SJSA1 (cell line): ENCODE data around the gene SHISA6. TPM values are rescaled to one million over a fixed set of nuclear protein-coding genes. Genes with fewer than 3 reads are reported as not detected.

Source experiments
- DNase-seq, 2 experiments: peaks; one replicate each; pipeline ENCODE4 v3.0.0-alpha.2; 2015 to 2020; ENCODE audit warnings: low spot score in 2 of 2, low read depth in 1 of 2
- H3K27ac ChIP-seq: fragments of 250-450 bp; sonication (Bioruptor Pico); 2 replicates; pipeline ENCODE4 v1.5.1; 2020; ENCODE audit warnings: mild to moderate bottlenecking, moderate library complexity
- H3K27me3 ChIP-seq: fragments of 250-450 bp; sonication (Bioruptor Pico); replicated peaks from 2 replicates; pipeline ENCODE4 v1.5.1; 2020; ENCODE audit warnings: mild to moderate bottlenecking, moderate library complexity
- H3K36me3 ChIP-seq: fragments of 250-450 bp; sonication (Bioruptor Pico); 2 replicates; pipeline ENCODE4 v1.5.1; 2020; ENCODE audit warnings: mild to moderate bottlenecking
- H3K4me1 ChIP-seq: fragments of 250-450 bp; sonication (Bioruptor Pico); replicated peaks from 2 replicates; pipeline ENCODE4 v1.6.1; 2021; ENCODE audit warnings: mild to moderate bottlenecking
- H3K4me3 ChIP-seq: fragments of 250-450 bp; sonication (Bioruptor Pico); 2 replicates; pipeline ENCODE4 v1.5.1; 2020; ENCODE audit warnings: mild to moderate bottlenecking
- H3K9me3 ChIP-seq: fragments of 250-450 bp; sonication (Bioruptor Pico); replicated peaks from 2 replicates; pipeline ENCODE4 v1.5.1; 2020; ENCODE audit warnings: mild to moderate bottlenecking
- total RNA-seq: library from RNA; depleted of rRNA; stranded (reverse); fragments of >200 nt; shearing (Covaris generic); gene quantifications from 2 replicates; pipeline ENCODE4 v1.2.3, GENCODE V29; 2014

Gene SHISA6
- total RNA-seq, 1 experiment from 2014 or later, result 0.05 TPM

DNA sequence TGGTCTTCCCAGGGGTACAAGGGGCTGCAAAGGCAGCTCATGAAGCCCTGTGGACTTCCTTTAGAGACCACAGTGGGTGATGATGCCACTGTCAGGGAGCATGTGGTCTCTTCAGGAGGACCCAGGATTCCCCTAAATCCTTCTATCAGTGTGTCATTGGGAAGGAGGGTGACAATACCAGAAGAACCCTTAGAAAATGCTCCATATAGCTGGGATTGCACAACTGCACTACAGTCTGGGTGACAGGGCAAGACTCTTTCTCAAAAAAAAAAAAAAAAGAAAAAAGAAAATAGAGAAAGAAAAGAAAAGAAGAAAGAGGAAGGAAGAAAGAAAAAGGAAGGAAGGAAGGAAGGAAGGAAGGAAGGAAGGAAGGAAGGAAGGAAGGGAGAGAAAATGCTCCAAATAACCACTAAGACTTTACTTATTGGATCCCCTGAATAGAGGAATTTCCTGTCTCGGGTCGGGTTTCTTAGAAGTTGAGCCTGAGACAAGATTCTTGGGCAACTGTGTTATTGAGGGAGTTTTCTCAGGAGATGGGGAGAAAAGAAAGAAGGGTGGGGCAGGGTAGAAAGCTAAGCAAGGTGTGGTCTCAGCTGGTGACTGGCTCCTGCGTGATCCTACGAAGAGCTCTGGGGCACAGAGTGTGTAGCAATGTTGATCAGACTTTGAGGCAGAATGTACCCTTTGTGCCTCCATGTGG, 274.1 kb downstream of the SHISA6 start:
- no peaks in the 10 kb centered on the region for H3K9me3 ChIP-seq

DNA sequence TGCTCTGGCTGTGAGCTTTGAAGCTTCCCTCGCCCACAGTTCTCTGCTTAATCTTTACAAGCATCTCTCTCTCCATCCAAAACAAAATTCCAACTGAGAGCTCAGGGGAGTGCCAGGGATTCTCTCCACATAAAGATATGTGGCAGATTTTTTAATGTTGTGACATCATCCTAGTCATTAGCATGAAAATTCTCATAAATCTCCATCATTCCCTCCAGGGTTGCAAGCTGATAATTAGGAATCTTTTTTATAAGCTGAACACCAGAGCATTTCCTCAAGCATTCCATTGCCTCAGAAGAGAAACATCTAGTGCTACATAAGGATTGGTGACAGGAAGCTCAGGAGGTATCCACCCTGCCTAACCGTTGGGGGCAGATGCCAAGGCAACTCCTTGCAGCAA, 274.9 kb downstream of the SHISA6 start:
- Histone ChIP-seq H3K4me1 (no peaks in the 10 kb centered on the region), H3K9me3 (no peaks in the 10 kb centered on the region), H3K27ac (no peak overlapping the region), H3K27me3 (no peaks in the 10 kb centered on the region), H3K36me3 (no peaks in the 10 kb centered on the region), H3K4me3 (no peak overlapping the region)
- DNase-seq, result no peak

More for the DNA sequence above, 274.1 kb downstream of the SHISA6 start:
- H3K27me3 ChIP-seq, result no peaks in the 10 kb centered on the region
- H3K27ac ChIP-seq, result no peak overlapping the region
- no peak overlapping the region for H3K4me3 ChIP-seq
- no peak for DNase-seq
- no peaks in the 10 kb centered on the region for H3K4me1 ChIP-seq
- H3K36me3 ChIP-seq, result no peaks in the 10 kb centered on the region

DNA sequence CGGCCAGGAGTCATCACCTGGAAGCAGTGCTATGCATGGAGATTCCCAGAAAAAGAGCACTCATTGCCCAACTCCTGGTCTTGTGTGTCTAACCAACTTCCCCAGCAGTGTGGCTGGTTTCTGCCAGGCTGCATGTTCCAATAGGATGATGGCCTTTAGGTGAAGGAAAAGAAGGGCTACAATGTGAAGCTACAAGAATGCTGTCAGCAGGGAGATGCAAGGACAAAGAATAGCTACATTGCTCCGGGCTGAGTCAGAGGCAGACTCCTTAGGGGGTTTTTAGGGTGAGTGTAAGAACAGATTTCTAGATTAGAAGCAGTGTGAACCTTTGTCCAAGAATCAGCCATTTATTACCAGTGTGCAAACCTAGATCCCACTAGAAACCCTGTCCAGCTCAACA, 294.2 kb downstream of the SHISA6 start:
- Histone ChIP-seq H3K27me3 (no peaks in the 10 kb centered on the region), H3K9me3 (no peaks in the 10 kb centered on the region; the same call in 1 of the 2 replicates), H3K36me3 (no peaks in the 10 kb centered on the region), H3K4me1 (no peaks in the 10 kb centered on the region), H3K27ac (no peak overlapping the region), H3K4me3 (no peak overlapping the region)
- DNase-seq, result no peak

DNA sequence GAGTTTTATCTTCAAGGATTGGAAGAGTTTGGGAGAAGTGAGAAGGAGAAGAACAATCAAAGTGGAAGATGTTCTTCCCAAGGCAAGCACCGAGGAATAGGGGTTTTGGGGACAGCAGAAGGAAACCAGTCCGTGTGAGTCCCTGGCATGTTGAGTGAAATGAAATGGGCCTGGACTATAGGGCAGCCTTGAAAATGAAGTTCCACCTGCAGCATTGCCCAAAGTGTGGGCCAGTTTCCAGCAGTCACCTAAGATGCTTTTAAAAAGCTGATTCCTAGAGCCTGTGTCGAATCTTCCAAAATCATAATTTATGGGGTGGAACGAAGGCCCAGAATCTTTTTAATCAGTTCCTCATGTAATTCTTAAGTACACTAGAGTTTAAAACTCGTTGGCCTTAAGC, 297.4 kb downstream of the SHISA6 start:
- Histone ChIP-seq H3K9me3 (no peaks in the 10 kb centered on the region; the same call in 1 of the 2 replicates), H3K36me3 (no peaks in the 10 kb centered on the region), H3K4me3 (no peak overlapping the region), H3K27ac (no peak overlapping the region), H3K27me3 (no peaks in the 10 kb centered on the region), H3K4me1 (no peaks in the 10 kb centered on the region)
- DNase-seq, result no peak

GRCh38 chr17:11539637-11540036, 298.6 kb downstream of the SHISA6 start:
- Histone ChIP-seq H3K36me3 (no peaks in the 10 kb centered on the region), H3K27ac (no peak overlapping the region), H3K4me3 (no peak overlapping the region), H3K27me3 (no peaks in the 10 kb centered on the region), H3K9me3 (no peaks in the 10 kb centered on the region), H3K4me1 (no peaks in the 10 kb centered on the region)
- no peak for DNase-seq

GRCh38 chr17:11545002-11545401, 304.0 kb downstream of the SHISA6 start:
- H3K4me3 ChIP-seq, result no peak overlapping the region

DNA sequence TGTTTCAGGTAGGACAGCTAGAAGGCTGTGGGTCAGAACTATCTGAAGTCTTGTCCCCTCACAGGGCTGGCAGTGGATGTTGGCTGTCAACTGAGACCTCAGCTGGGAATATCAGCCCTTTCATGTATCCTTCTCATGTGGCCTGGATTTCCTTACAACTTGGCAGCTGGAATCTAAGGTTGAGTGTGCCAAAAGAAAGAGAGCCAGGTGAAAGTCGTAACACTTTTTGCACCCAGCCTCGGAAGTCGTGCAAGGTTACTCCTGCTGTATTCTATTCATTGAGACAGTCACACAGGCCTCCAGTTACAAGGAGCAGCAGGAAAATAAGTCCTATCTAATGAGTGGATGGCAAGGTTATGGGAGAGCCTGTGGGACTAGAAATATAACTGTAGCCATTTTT, 304.7 kb downstream of the SHISA6 start:
- H3K36me3 ChIP-seq, result no peaks in the 10 kb centered on the region
- no peak overlapping the region for H3K4me3 ChIP-seq
- H3K9me3 ChIP-seq, result no peaks in the 10 kb centered on the region
- DNase-seq, result no peak
- H3K4me1 ChIP-seq, result no peaks in the 10 kb centered on the region
- no peak overlapping the region for H3K27ac ChIP-seq
- H3K27me3 ChIP-seq, result no peaks in the 10 kb centered on the region

More at GRCh38 chr17:11545002-11545401, 304.0 kb downstream of the SHISA6 start:
- no peaks in the 10 kb centered on the region for H3K4me1 ChIP-seq
- no peaks in the 10 kb centered on the region for H3K9me3 ChIP-seq
- H3K27me3 ChIP-seq, result no peaks in the 10 kb centered on the region
- H3K36me3 ChIP-seq, result no peaks in the 10 kb centered on the region
- no peak overlapping the region for H3K27ac ChIP-seq
- no peak for DNase-seq

DNA sequence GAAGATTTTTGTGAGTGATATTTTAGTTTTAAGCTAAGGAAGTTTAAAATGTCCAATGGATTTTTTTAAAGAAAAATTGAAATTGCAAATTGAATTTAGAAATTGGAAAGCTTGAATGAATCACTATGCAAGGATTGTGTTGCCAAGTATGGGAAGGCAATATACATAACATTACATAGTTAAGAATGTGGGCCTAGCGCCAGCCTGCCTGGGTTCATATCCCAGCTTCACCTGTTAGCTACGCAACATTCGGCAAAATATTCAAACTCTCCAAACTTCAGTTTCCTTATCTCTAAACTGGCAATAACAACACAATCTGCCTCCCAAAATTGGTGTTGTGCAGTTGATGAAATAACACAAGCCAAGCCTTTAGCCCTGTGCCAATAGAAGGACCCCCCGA, 306.8 kb downstream of the SHISA6 start:
- 0 out of 2 replicates have a peak, but pooled peaks cover 2% of the 10 kb centered on the region for H3K9me3 ChIP-seq
- H3K27ac ChIP-seq, result no peak overlapping the region
- H3K36me3 ChIP-seq, result no peaks in the 10 kb centered on the region
- H3K27me3 ChIP-seq, result no peaks in the 10 kb centered on the region
- no peaks in the 10 kb centered on the region for H3K4me1 ChIP-seq
- DNase-seq, result no peak
- H3K4me3 ChIP-seq, result no peak overlapping the region

- H3K4me1 ChIP-seq, result no peaks in the 10 kb centered on the region
- no peak overlapping the region for H3K4me3 ChIP-seq
- DNase-seq, result no peak
- 0 out of 2 replicates have a peak, but pooled peaks cover 2% of the 10 kb centered on the region for H3K9me3 ChIP-seq
- H3K36me3 ChIP-seq, result no peaks in the 10 kb centered on the region
- no peak overlapping the region for H3K27ac ChIP-seq
- H3K27me3 ChIP-seq, result no peaks in the 10 kb centered on the region
Measured at GRCh38 chr17:11548398-11548797, 307.4 kb downstream of the SHISA6 start.

DNA sequence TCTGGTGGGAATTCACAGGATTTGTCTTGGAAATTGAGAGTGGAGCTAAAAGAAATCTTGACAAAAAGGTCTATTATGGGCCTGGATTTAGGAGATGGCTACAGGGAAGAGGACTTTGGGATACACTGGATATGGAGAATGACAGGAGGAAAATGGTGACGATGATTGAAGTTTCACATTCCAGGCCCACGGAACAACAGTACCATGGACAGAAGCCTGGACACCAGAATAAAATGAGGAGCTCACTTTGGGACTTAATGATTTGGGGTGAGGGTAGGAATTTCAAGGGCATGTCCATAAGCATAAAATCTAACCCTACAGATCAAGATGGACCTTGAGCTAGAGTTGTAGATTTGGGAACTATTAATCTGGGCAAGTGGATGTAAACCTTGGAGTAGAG, 309.4 kb downstream of the SHISA6 start:
- Histone ChIP-seq H3K4me3 (no peak overlapping the region), H3K9me3 (0 out of 2 replicates have a peak, but pooled peaks cover 2% of the 10 kb centered on the region), H3K4me1 (no peaks in the 10 kb centered on the region), H3K27ac (no peak overlapping the region), H3K36me3 (no peaks in the 10 kb centered on the region), H3K27me3 (no peaks in the 10 kb centered on the region)
- no peak for DNase-seq

GRCh38 chr17:11551442-11551841, 310.4 kb downstream of the SHISA6 start:
- Histone ChIP-seq H3K27ac (no peak overlapping the region), H3K9me3 (0 out of 2 replicates have a peak, but pooled peaks cover 2% of the 10 kb centered on the region), H3K4me3 (no peak overlapping the region), H3K36me3 (no peaks in the 10 kb centered on the region), H3K27me3 (no peaks in the 10 kb centered on the region), H3K4me1 (no peaks in the 10 kb centered on the region)
- DNase-seq, result no peak

- no peaks in the 10 kb centered on the region for H3K36me3 ChIP-seq
- no peaks in the 10 kb centered on the region for H3K27me3 ChIP-seq
- H3K27ac ChIP-seq, result no peak overlapping the region
- no peak for DNase-seq
- no peak overlapping the region for H3K4me3 ChIP-seq
- H3K9me3 ChIP-seq, result 0 out of 2 replicates have a peak, but pooled peaks cover 2% of the 10 kb centered on the region
- no peaks in the 10 kb centered on the region for H3K4me1 ChIP-seq
Measured at GRCh38 chr17:11553135-11553534, 312.1 kb downstream of the SHISA6 start.

DNA sequence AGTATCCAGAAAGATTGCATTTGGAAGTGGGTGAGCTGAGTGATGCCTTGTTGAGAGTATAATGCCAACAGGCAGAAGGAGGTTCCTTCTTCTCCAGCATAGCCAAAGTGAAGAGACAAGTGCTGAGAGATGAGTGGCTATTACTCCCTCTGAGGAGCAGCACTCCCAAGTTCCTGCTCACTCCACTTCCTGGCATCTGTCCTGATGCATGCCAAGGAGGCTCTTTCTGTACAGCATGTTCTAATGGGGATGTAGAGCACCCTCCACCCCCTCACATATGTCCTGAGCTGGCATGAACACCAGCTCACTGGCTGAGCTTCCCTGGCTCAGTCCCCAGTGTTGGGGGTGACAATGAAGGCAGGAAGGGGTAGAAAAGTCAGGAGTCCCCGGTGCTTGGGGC, 313.0 kb downstream of the SHISA6 start:
- H3K27me3 ChIP-seq, result no peaks in the 10 kb centered on the region
- no peaks in the 10 kb centered on the region for H3K4me1 ChIP-seq
- no peak overlapping the region for H3K4me3 ChIP-seq
- 0 out of 2 replicates have a peak, but pooled peaks cover 2% of the 10 kb centered on the region for H3K9me3 ChIP-seq
- DNase-seq, result no peak
- H3K27ac ChIP-seq, result no peak overlapping the region
- H3K36me3 ChIP-seq, result no peaks in the 10 kb centered on the region

- H3K27ac ChIP-seq, result no peak overlapping the region
- H3K9me3 ChIP-seq, result 0 out of 2 replicates have a peak, but pooled peaks cover 2% of the 10 kb centered on the region
- no peaks in the 10 kb centered on the region for H3K27me3 ChIP-seq
- H3K36me3 ChIP-seq, result no peaks in the 10 kb centered on the region
- DNase-seq, result no peak
- H3K4me1 ChIP-seq, result no peaks in the 10 kb centered on the region
- no peak overlapping the region for H3K4me3 ChIP-seq
Measured at GRCh38 chr17:11554542-11554941, 313.5 kb downstream of the SHISA6 start.
